ENCODE results near the gene CFAP92. TPM values are rescaled to one million over a fixed set of nuclear protein-coding genes. Genes with fewer than 3 reads are reported as not detected.

CFAP92 gene
- total RNA-seq, 1 experiment from 2014 or later, result 1.0 TPM

DNA sequence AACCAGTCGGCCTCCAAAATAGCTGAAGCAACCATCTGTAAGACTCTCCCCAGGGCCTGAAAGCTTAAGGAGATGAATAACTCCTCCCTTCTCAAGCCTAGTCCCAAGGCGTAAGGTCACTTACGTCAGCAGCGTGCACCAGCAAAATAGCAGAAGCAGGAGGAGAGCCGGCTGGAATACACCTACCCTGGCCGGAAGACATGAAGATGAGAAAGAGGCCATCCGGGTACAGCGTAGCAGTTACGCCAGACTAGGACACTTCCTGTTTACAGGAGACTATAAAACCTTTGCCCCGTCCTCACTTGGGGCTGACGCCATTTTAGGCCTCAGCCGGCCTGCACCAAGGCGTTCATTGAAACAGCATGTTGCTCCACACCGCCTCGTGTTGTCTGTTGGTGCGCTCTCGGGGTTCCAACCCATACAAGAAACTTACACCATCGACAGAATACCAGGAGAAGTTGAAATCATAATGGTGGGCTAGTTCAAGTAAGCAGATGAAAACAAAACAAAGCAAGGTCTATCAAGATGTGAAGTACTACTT, 2.5 kb downstream of the CFAP92 start:
- DNase-seq (ENCODE audit: low read depth), result no peak

DNA sequence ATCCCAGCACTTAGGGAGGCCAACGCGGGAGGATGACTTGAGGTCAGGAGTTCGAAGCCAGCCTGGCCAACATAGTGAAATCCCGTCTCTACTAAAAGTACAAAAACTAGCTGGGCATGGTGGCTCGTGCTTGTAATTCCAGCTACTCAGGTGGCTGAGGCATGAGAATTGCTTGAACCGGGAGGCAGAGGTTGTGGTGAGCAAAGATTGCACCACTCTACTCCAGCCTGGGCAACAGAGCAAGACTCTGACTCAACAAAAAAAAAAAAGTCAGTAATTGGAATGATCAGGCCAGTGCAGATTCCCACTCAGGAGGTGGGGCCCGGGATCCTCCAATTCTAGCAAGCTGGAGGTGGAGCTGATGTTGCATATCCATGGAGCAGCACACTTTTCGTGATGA, 5.6 kb downstream of the CFAP92 start:
- DNase-seq (ENCODE audit: low read depth), result no peak

DNA sequence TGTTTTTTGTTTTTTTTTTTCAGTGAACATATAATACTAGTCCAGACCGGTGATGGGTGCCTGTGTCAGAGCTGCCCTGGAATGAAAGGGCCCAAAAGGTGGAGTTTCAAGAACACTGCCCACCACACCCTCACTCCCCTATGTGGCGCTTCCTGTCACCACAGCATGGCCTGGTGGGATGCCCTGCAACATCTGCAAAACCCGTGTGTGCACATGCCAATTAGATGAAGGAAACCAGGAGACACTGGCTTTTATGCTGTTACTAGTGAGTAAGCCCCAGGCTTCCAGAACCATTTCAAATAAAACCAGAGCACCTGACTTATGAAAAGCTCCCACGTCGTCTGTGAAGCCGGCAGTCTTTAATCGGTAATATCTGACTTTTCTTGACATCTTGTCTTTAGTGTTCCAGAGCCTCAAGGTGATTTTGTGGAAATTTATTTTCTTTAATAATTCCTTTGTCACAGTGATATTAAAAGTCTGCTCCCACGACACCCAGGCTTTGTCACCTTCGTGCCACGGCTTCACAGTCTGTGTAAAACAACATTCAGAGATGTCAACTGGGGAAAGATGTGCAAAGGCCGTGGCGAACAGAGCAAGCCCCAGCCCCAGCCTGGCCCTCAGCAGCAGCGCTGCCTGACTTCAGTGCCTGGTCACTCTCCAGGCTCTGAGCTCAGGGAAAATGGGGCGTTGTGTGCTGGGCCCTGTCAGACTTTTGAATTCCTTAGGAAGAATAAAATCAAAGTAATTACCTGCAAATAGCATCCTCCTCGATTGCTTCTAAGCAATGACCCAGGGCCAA, 6.4 kb downstream of the CFAP92 start:
- DNase-seq (ENCODE audit: low read depth), result no peak

DNA sequence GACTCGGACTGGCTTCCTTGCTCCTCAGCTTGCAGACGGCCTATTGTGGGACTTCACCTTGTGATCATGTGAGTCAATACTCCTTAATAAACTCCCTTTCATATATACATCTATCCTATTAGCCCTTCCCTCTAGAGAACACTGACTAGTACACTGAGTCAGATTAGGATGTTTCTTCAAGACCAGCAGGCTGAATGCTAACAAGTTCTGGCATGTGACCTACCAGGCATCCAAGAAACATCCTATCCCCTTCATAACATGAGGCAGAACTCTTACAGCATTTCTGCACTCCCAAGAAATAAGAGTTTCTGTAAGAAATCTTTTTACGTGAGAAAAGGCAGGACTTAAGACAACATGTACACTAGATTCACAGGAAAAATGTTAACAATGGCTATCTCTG, 9.3 kb downstream of the CFAP92 start:
- no peak for DNase-seq (ENCODE audit: low read depth)

DNA sequence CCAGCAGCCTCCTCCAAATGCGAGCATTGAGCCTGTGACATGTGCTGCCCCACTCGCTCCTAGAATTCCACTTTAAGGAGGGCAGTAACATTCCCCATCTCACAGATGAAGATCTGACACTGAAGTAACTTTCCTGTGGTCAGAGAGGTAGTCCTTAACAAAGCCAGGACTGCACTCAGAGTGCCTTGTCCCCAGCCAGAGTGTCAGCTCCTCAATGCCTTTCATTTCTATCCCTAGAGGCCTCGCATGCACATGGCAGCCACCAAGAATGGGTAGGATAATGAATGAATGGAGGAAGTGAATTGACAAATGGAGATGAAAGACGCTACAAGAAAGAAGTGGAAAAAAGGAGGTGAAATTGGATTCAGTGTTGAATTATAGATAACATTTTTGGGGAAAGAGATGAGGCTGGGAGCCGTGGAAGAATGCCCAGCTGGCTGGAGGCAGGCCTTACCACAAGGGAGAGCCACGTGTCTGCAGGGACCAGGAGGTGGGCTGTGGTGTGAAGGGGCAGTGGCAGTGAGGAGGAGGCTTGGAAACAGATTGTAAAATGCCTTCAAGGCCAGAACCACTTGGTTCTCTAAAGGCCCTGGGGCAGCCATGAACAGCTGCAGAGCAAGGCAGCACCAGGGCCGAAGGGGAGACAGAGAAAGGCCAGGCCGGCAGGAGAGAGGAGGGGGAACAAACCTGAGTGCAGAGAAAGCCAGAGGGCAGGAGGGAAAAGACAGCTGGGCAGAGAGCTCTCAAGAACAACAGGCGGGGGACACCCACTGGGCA, 10.4 kb downstream of the CFAP92 start:
- no peak for DNase-seq (ENCODE audit: low read depth)

DNA sequence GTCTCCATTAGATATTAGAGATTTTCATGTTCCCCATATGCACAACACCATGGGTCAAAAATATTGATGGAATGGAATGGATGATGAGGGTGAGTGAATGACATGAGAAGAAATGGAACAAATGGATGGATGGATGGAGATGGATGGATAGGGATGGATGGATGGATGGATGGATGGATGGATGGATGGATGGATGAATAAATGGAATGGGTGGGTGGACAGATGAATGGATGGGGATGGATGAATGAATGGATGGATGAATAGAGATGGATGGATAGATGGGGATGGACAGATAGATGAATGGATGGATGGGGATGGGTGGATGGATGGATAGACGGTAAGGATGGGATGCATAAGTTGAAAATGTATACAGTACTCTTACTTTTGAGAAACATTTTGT, 18.6 kb downstream of the CFAP92 start:
- no peak for DNase-seq (ENCODE audit: low read depth)

DNA sequence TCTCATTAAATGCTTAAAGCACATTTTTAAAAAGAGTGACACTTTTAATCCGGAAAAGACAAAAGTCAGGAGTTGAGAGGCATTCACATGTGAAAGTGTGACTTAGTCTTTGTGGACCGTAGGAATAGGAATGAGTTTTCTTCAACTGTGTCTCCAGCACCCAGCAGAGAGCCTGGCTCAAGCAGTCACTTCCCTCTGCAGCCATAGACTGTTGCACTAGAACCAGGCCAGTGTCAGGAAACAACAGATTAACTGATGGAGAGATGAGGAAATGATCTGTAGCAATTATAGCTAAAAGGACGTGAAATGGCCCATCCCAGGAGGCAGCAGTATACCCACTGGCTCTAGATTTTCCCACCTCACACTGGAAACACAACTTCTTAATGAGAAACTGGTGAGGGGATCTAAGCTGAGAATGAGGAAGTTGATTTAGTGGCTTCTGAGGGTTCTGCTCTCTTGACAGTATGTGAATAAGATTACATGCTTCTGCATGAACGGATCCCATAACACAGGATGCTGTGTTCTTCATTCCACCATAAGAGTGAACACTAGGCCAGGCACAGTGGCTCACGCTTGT, 19.8 kb downstream of the CFAP92 start:
- DNase-seq (ENCODE audit: low read depth), result no peak

DNA sequence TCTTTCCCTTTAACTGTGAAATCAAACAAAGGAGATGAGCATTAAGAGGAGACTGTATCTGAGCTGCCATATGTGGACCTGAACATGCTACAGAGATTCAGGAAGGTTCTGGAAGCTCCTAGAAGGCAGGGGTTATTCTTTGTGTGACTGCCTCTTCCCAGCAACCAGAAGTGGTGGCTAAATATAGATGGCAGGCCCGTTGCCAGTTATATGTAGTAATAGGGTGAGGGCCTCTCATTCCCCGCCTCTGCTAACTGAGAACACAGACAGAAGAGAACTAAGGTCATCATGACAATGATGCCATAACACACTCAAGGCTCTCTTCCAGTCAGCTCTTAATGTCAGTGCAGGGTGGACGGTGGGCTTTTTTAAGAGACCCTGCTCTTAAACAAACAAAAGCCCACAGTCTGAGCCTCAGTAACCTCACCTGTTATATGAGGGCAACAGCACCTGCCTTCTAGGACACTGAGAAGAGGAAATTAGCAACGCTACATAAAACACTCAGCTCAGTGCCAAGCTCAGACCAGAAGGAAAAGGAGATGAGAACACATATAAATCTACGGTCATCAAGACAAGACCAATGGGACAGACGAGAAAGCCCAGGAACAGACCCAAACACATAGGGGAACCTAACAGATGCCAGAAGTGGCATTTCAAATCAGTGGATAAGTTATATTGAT, 22.3 kb downstream of the CFAP92 start:
- DNase-seq (ENCODE audit: low read depth), result no peak

DNA sequence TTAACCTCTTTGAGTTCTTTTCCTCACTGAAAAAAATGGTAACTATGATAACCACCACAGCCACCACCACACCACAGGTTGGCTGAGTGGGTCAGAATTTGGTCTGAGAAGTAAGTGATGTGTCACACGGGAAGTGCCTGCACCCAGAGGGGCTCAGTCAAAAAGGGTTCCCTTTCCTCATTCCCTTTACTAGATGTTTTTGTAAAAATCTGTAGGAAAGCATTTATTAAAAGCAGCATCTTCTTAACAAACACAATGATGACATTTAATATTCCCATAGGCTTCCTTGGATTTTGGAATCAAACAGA, 23.2 kb downstream of the CFAP92 start:
- DNase-seq (ENCODE audit: low read depth), result no peak

DNA sequence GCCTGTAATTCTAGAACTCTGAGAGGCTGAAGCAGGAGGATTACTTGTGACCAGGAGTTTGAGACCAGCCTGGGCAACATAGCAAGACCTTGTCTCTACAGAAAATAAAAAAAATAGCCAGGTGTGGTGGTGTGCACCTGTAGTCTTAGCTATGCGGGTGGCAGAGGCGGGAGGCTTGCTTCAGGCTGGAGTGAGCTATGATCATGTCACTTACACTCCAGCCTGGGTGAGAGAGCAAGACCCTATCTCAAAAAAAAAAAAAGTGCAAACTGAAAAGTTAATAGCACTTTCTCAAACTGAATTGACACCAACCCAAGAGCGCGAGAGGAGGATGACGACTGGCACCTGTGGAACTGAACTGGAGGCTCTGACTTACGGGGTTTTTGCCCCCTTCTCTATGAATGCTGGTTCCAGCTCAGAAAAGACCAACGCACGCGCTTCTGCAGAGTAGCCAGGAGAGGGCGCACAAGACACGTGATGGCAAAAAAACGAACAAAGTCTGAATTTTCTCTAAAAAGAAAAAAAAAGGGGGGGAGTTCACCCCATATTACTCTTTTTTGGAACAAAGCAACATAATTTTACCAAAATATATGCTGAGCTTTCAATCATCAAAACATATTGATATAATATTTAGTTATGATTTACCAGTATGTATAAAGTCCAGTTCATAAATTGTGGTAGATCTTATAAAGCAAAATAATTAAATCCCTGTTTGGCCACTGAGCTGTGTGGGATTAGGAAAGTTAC, 23.7 kb downstream of the CFAP92 start:
- DNase-seq (ENCODE audit: low read depth), result peak; percentile 36

DNA sequence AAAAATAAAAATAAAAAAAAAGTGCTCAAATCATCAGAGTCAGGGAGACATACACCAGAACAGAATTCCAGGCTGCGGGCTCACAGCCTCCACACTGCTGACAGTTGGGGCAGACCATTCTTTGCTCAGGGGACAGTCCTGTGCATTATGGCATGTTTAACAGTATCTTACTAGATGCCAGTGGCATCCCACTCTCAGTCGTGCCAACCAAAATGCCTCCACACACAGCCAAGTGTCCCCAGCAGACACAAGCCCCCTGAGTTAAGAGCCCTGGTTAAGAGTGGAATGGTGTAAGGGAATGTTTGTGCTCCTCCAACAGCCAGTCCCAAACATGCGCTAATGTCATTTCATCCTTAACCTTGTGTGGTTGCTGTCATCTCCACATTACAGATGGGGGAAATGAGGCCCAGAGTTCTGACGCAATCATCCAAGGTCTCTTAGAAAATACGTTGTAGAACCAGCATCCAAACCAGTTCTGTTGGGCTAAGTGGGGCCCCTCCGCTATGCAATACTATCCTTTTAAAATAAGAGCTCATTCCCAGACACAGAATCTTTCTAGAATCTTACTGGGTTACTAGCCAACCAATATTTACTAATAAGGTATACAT, 26.0 kb downstream of the CFAP92 start:
- no peak for DNase-seq (ENCODE audit: low read depth)

DNA sequence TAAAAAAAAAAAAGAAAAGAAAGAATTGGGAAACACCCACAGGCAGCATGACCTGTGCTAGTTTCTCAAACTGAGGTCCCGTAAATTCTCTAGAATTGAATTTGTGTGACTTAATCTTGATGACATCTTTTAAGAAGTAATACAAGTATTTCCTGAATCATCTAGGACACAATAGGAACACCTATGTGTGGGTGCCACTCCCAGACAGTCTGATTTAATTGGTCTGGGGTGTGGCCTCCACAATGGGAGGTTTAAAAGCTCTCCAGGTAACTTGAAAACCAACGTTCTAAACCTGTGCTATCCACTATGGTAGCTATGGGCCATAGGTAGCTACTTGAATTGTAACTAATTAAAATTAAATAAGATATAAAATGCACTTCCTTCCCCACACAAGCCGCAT, 28.1 kb downstream of the CFAP92 start:
- DNase-seq (ENCODE audit: low read depth), result no peak

DNA sequence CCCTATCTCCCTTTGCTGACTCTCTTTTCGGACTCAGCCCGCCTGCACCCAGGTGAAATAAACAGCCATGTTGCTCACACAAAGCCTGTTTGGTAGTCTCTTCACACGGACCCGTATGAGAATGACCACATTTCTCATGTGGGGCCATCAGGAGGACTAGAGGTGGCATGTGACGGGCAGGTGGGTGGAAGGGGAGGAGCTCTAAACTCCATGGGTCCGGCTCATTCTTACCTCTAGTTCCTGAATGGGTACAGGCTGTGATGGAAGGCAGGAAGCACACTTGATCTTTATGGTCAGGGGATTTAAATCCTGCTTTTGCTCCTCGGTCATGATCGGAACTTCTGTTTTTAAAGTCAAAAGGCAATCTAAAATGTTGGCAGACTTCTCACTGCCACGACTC, 28.6 kb downstream of the CFAP92 start:
- DNase-seq (ENCODE audit: low read depth), result no peak

DNA sequence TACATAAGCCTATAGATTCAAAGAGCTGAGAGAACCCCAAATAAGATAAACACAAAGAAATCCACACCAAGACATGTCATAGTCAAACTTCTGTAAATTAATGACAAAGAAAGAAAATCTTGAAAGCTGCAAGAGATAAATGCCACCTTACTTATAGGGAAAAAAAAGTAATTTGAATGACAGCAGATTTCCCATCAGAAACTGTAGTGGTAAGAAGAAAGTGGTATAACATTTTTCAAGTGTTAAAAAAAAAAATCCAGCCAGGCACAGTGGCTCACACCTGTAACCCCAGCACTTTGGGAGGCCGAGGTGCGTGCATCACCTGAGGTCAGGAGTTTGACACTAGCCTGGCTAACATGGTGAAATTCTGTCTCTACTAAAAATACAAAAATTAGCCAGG, 37.4 kb downstream of the CFAP92 start:
- no peak for DNase-seq (ENCODE audit: low read depth)

DNA sequence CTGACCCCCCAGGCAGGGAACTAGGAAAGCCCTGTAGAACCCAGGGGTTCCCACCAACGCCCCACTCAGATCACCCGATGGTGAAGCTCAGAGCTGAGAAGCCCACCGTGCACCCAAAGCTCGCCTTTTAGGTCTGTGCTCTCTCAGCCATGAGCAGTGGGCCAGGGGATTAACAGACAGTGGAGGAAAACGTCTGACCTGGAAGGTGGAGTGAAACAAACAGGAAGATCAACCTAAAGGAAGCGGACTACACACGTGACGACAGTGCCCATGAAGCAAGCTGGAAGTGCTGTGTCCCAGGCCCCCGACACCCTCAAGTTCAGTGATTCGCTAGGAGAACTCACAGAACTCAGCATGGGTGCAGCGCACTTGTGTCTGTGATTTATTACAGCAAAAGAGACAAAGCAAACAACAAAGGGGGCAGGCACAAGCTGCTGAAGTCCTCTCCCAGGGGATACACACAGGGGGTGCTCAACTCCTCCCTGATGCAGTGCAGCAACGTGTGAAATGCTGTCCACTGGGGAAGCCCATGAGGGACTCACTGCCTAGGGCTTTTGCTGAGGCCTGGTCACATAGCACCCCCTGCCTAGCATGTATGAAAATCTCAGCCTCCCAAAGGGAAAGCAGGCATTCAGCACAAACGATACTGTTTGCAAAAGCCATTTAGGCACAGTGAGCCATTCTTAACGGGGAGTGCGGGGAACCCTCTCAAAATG, 43.5 kb downstream of the CFAP92 start:
- peak; percentile 52 for DNase-seq (ENCODE audit: low read depth)

DNA sequence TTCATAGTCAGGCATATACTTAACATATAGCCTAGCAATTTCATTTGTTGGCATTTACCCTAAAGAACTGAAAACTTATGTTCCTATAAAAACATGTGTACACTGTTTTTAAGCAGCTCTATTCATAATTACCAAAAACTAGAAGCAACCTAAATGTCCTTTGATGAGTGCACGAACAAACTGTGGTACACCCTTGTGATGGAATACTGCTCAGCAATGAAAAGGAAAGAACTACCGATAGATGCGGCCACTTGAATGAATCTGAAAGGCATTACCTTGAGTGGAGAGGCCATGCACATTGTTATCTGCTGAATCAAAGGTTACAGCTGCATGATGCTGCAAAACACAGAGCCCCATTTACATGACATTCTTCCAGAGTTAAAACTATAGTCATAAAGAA, 44.7 kb downstream of the CFAP92 start:
- no peak for DNase-seq (ENCODE audit: low read depth)

DNA sequence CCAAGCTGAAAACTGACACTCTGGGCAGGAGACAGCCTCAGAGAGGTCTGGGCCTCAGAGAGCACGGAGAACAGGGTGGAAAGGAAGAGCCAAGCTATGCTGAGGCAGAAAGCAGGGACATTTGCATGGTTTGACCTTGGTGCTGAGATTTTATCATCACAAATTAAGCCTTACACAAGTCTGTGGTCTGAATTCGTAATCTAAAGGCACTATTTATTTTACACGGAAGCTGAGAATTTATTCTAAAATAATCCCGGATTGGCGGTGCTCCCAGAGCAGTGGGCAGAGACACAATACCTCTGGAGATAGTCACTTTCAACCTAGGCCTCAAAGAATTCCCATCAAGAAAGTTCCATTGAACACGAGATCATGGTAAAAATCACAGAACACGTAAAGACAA, 47.5 kb downstream of the CFAP92 start:
- DNase-seq (ENCODE audit: low read depth), result peak; percentile 25

DNA sequence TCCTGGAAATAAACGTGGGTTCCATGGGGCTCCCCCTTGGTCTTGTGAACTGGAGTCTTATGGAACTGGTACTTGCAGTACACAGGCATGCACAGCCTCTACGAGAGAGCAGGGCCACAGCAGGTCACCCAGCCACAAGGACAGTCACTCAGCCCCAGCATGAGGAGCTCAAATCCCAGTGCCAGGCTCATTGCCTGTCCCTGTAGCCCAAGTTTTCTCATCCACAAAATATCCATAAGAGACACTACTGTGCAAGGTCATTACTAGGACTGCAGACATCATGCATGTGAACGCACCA, 48.0 kb downstream of the CFAP92 start:
- DNase-seq (ENCODE audit: low read depth), result no peak

DNA sequence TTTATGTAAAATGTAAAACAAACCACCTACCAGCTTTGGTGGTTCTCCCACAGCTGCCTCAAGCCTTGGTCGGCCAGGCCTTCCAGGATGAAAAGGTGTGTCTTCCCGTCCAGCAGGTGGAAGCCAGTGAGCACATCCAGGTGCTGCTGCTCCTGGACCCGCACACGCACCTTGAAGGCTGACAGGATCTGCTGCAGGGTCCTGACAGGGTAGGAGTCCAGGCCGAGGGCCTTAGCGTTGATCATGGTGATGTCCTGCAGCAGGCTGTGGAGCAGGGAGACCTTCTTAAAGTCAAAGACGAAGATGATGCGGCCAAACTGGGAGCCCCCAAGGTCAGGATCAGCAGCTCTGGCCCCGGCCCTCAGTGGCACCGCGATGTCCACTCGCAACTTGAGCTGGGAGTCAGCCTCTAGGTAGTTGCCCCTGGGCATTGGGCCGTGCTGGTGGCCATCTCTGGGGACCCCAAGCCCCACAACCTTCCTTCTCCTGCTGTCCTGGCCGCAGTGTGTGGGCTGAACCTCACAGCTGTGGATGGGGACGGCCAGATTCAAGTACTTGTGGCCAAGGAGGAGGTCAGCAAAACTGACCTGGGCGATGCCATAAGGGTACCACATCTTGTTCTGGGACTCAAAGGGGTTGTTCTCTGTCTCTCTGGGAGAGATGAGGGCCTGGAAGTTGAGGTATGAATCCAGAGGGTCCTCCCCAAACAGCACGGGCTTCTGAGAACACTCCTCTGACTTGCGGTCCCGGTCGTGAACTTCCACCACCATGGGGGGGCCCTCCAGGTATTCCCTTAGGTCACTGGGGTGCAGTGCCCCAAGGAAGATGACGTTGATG, 48.6 kb downstream of the CFAP92 start:
- DNase-seq (ENCODE audit: low read depth), result no peak

Measured in Daoy (cell line).